Stimulated activated CD8-positive, alpha-beta memory T cell treated with anti-CD3 and anti-CD28 coated beads, Interleukin-7, amount 100 ng/mL, for 4 hours (primary cell): ENCODE data around the gene MUSTN1.

Source experiments
- DNase-seq, 2 donors: peaks; one replicate each; pipeline ENCODE4 v3.0.0-alpha.2; 2020; ENCODE audit warnings: low read depth in 2 of 2

The MUSTN1 gene

DNA sequence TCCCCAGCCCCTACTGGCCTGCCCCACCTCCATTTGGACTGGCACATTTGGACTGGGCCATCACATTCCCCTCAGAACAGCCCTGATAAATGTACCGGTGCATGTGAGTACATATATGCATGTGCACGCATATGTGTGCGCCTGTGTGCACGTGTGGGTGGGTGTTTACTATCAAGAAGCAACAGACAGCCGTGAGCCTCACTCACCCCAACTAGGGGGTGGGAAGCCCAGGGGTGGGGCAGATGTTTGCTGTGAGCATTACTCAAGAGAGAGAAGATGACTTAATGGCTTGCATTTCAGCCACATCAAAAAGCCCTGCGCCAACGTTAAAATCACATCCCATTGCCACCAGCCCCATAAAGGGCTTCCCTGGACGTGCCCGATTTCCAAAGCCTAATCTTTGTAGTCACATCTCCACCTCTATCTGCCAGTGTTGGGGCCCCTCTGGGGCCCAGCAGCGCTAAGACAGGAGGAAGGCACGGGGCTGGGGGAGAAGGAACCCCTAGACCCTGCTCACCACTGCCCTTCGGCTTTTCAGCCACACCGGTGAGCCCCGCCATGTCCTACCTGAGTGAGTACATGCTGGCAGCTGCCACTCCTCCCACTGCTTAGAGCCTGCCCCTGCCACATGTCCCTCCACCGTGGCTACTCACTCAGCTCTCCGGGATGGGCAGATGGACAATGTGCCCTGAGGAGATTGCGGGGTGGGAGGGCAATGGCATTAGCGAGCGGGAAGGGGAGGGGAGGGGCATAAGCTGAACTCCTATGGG lies 29.4 kb downstream of the MUSTN1 start:
- no peak for DNase-seq

DNA sequence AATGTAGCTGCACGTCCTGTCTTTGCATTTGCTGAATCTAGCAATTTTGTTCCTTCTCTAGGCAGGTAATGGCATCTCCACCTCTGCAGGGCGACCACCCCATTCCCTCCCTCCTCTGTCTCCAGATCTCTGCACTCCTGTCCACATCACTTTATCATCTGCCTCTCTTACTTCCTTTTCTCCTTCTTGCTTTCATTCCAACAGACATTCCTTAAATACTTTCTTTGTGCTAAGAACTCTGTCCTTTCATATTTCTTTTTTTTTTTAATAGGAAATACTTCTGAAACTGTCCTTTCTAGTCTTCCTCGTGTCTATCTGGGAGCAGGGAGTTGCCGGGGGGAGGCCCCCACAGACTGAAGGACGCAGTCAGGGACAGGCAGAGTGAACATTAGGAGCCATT lies 33.0 kb downstream of the MUSTN1 start:
- DNase-seq, result no peak

DNA sequence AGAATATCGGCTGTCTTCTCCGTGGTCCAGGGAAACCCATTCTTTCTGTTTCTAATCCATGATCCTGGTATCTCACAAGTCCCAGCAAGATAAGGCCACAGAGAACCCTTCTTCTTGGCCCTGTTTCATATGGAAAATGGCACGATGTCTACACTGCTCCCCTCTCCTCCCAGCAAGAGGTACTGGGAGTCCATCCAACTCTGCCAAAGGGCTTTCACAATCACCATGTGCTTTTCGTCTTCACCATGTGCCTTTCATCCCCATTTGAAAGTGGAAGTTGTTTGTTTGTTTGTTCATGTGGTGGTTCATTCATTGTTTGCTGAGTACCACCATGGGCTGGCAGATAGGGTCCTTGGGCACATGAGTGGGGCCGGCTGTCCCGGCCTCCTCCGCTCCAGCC lies 34.7 kb downstream of the MUSTN1 start:
- no peak for DNase-seq

DNA sequence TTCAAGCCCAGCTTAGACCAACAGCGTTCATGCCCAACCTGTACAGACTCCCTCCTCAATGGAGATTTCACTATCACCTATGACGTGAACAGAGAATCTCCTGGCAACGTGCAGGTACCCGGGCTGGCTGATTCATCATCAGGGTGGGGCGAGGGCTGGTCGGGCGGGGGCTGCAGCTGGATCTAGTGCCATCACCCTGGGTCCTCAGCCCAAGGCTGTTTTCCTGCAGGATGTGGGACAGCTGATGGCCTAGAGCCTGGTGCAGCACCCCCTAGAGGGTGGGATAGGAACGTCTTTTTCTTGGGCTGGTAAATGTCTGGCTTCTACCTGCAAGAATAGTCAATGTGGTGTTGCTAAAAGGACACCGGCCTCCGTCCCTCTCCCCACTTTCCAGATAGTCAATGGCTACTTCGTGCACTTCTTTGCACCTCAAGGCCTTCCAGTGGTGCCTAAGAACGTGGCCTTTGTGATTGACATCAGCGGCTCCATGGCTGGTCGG lies 35.8 kb downstream of the MUSTN1 start:
- DNase-seq, result no peak

DNA sequence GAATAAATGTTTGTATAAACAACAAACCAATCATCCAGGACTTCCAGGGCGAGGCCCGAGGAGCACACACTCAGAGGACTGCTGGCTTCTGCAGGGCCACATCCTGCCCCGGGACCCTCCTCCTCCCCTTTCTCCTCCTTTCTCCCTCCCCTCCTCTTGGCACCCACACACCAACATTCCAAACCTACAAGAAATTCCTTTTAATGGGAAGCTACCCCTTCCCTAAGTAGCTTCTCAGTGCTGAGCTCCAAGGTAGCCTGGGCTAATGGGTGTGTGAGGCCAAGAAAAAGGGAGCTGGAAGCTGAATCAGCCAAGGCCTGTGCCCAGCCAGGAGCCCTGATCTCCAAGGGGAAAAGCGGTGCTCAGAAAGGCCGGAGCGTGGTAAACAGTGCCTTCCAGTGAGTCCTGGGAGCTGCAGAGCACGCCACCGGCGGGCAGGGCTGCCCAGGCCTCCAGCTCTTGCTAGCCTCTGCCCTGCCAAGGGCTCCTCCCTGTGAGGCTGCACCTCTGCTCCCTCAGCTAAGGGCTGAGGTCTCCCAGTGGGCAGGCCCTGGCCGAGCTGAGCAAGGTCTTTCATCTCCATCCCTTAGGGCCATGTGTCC lies 36.3 kb downstream of the MUSTN1 start:
- DNase-seq, result no peak

DNA sequence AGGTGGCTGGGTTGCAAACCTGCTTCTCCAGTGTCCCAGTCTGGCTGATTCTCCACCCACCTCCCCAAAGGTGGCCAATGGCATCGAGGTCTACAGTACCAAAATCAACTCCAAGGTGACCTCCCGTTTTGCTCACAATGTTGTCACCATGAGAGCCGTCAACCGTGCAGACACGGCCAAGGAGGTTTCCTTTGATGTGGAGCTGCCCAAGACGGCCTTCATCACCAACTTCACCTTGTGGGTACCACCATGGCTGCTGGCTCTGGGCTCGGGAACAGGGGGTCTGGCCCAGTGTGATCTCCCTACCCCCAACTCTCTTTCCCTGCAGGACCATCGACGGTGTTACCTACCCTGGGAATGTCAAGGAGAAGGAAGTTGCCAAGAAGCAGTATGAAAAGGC lies 38.4 kb downstream of the MUSTN1 start:
- DNase-seq, result no peak

DNA sequence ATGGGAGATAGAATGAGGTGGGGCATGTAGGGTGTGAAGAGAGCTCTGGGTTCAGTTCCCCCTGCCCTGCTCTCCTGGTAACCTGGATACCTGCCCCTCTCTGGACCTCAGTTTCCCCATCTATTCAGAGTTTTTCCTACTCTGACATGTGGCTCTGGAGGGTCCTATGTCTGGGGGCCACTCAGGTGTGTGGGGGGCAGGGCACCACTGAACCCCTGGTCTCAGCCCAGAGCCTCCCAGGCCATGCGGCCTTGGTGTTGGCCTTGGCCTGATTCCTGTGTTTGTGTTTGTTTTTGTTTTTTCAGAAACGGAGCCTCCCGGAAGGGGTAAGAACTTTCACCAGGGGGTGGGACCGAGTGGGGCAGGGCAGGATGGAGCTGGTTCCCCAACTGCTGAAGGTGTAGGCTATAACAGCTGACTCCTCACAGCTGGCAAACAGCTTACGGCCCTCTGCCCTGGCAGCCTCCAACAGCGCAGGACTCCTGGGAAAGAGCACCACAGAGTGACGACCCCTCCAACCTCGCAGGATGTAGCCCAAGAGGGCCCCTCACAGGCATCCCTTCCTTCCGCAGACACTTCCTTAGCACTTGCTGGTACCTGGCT lies 39.4 kb downstream of the MUSTN1 start:
- DNase-seq, result no peak

DNA sequence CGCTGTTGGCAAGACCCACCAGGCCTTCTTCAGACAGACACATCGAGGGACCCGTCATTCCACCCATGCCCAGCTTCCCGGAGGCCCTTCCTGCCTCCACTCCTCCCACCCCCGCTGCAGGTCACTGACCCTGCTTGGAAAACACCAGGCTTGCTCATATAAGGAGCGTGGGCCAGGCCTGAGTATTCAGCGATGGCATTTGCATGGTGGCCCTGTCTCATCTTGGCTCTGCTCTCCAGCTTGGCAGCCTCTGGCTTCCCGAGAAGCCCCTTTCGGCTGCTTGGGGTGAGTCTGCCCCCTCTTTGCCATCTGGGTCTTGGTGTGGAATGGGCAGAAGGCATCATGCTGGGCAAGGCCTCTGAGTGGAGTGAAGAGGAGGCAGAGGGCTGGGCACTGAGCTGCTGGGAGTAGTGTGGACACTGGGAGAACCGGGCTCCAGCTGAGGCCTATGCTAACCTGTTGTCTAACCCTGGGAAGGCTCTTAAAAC lies 40.2 kb downstream of the MUSTN1 start, which contains the start of gene ITIH3:
Gene ITIH3, plus strand, starts transcription at position 185 of the 488 bp plus-strand sequence. Its CDS starts 8 bp downstream, at position 193.
- no peak for DNase-seq

DNA sequence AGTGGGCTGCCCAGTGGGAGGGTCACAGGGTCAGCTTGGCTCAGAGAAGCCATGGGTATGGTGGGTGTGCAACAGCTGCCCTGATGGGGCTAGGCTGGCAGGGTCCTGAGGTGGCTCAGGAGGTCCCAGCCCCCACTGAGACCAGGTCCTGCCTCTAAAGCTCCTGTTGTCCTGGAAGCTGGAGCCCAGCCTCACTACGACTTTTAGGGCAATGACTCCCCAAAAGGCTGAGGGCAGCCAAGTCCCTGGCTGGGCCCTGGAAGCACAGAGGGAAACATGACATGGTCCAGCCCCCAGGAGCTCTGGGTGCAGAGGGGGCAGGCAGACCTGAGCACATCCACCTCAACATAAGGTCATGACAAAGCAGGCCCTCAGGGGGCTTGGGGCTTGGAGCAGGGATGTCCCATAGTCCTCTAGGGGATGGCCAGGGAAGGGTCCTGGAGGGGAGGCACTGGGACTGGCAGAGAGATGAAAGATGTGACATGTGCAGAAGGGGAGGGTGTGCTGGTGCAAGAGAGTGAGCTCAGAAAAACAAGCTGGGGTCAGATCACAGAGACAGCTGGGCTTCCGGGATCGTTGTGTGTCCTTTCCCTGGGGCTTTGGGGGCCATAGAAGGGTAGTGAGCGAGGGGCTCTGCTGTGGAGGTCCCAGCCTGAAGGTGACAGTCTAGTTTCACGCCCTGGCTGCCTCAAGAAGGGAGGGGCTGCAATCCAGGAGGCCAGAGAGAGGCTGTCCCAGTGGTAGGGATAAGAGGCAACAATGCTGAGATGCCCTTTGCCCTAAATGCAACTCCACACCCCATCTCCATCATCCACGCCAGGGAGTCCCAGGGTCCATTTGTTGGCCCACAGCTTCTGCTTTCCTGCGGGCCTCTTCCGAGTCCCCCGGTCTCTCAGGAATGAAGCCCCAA lies 40.9 kb downstream of the MUSTN1 start:
- DNase-seq, result no peak

DNA sequence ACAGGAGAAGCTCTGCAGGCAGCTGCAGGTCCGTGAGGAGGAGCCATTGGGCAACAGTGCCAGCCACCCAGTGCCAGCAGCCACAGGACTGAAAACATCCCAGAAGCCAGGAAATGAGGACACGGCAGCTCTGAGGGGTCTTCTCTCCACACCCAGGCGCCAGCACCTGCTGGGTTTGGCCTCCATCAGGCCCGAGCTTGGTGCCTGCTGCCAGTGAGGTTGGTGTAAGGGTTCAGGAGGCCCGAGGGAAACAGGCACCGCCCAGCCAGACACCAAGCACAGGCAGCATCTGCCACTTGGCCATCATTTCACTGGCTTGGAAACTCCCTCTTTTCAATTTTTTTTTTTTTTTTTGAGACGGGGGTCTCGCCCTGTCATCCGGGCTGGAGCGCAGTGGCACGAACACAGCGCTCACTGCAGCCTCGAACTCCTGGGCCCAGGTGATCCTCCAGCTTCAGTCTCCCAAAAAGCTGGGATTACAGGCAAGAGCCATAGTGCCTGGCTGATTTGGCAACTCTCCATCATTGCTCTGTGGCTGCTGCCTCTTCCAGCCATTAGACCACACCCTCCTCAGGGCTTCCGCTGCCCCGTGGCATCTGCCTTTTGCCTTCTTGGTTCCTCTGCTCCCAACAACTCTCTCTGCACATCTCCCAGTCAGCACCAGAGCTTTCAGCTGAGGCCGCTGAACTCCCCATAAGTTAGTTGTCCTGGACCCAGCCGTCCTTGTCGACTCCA lies 41.7 kb downstream of the MUSTN1 start:
- no peak for DNase-seq

DNA sequence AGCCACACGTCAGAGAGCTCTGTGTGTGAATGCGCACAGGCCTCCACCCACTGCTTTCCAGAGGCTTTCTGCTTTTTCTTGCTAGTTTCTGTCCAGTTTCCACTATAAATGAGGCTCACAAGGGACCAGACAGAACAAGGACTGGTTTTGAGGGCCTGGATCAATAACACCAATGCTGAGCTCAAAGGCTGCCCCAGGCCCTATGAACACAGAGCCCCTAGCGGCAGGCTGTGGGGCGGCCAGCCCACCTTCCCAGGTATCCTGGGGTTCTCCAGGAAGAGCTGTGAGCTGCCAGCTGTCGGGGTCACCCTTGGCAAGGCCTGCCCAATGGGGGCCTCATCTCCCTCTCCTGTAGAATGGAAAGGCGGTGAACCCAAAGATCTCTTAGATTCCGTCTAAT lies 42.4 kb downstream of the MUSTN1 start:
- DNase-seq, result no peak

DNA sequence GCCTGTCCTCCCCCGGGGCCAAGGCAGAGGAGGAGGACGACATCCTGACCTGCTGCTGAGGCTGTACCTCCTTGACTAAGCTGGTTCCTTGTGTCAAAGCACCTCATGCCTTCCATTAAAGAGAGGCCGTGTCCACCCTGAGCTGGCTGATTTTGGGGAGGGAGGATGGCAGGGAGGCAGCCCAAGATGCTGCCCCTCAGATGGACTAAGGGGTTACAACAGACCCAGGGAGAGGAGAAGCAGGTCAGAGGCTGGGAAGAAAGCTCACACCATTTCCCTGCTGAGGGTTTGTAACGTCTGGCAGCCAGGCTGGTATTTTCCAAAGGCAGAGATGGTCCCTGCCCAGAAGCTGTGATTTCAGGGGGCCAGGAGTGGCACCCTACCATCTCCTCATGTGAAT lies 42.9 kb downstream of the MUSTN1 start:
- DNase-seq, result no peak

DNA sequence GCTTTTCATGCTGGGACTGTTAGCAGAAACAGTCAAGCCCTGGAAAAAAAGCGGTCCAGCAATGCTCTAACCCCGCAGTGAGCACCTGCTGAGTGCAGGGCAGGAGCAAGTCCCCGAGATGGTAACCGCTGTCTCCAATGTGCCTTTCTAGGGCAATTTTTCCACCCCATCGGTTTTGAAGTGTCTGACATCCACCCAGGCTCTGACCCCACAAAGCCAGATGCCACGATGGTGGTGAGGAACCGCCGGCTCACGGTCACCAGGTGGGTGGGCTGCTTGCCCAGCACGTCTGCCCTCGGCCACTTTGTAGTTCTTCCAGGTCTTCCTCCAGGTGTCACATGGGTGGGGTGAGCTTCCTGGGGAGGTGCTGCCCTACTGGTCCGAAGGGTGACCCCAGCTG lies 43.5 kb downstream of the MUSTN1 start:
- DNase-seq, result no peak

DNA sequence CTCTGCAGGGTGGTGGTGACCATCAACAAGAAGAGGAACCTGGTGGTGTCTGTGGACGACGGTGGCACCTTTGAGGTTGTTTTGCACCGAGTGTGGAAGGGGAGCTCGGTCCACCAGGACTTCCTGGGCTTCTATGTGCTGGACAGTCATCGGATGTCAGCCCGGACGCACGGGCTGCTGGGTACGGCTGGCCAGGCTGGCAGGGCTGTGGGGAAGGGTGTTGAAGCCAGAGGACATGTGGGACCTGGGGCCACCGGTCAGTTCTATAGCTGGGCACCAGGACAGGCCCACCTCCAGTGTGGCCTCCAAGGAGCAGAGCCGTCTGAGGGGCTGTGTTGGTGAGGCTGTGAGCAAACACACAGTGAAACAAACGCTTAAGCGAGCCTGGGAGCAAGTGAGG lies 44.1 kb downstream of the MUSTN1 start:
- DNase-seq, result no peak

DNA sequence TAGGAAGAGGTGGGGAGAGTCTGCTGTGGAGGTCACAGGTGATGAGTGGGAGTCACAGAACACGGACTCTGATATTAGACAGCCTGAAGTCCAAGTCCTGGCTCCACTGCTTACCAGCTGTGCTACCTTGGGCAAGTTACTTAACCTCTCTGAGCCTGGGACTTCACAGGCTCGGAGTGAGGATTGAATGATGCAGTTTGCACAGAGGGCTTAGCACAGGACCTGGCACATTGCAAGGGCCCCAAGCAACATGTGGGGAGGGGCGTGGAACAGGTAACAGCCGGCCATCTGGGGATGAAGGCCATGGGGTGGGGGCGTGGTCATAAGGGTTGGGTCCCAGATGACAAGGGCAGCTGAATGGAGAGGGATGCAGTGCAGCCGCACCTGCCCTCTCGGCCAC lies 44.5 kb downstream of the MUSTN1 start:
- no peak for DNase-seq

DNA sequence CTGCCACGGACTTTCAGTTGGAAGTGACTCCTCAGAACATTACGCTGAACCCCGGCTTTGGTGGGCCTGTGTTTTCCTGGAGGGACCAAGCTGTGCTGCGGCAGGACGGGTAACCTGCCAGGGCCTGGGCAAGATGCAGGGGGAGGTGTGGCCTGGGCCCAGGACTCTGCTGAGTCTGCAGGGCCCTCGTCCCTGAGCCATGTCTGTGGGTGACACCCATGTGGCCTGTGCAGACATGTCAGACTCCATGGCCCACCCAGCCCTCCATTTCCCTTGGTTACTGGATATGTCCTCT lies 45.1 kb downstream of the MUSTN1 start:
- no peak for DNase-seq

DNA sequence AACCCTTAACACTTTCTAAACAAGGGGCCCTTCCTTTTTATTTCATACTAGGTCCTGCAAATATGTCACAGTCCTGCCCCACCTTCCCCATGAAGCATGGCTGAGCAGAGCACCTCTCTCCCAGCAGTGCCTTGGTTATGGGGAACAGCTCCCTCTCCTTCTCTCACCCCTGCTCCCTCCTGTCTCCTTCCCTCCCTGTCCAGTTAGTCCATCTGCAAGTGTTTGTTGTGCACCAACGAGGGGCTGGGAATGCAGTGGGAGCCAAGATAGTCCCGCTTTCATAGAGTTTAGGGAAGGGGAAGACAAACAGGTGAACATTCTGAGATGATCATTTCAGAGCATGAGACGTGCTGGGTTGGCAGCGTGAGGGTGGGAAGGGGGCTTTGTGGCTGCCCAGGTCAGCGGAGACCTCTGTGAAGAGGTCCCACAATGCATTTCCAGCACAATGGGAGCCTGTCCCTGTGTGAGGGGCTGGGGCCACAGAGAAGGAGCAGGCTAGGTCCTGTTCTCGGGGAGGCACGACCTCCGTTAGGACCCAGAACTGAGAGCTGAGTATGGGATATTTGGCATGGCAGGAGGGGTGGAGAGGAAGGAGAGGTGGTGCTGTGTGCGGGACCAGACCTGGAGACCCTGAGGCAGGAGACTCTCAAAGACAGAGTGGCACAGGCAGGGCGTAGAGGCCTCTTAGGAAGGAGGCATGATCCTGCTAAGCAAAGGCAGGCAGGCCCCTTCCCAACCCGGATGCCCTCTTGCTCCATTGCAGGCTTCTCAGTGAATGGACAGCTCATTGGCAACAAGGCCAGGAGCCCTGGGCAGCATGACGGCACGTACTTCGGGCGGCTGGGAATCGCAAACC lies 45.7 kb downstream of the MUSTN1 start:
- no peak for DNase-seq

DNA sequence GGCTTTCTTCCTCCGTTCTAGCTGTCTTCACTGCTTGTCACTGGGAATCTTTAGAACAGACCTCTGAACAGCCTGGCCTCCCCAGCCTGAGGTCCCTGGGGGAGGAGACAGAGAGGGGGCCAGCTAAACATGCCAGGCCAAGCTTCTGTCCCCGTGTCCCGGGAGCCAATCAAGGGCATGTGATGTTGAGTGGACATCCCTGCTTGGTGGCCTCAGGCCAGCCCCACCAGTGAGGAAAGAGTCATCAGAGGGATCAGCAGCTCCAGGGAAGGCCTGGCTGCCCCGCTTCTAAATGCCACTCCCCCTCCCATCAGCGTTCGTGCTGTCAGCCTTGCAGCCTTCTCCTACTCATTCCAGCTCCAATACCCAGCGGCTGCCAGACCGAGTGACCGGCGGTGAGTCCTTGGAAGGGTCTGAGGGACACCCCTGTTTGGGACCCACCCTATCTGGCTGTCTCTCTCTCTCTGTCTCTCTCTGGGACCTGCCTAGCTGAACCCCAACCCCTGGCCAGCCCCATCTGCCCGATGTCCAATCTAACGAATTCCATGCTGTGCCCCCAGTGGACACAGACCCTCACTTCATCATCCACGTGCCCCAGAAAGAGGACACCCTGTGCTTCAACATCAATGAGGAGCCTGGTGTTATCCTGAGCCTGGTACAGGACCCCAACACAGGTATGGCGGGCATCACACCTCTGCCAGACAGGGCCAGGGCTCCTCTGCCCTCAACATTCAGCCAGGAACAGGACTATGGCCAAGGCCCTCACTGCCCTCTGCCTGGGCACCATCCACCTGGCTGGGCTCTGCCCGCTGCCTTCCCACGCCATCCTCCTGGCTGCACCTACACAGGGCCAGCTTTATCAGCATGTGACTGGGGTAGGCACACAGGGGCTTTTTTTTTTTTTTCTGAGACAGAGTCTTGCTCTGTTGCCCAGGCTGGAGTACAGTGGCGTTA lies 46.9 kb downstream of the MUSTN1 start:
- DNase-seq, result no peak

DNA sequence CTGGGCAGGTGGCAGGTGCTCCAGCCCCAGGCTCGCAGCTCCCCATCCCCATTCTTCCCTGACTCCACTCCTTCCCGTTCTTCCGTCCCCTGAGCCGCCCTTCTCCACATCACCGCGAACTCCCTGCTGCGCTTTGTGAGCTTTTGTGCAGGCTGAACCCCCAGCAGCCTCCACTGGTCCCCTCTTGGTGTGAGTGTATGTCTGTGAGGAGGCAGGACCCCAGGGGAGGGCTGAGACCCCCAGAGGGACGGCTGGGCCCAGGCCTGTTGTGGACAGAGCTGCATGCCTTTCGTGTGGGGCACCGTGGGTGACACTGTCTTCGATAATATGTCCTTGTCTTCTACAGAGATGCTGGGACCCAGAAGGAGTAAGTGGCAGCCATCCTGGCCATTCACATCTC lies 47.6 kb downstream of the MUSTN1 start:
- no peak for DNase-seq
